Measurements from ENCODE around the gene USH2A. TPM values are rescaled to one million over a fixed set of nuclear protein-coding genes. Genes with fewer than 3 reads are reported as not detected.

USH2A gene
- total and polyA plus RNA-seq, 5 donors from 2014 or later = not detected

GRCh38 chr1:215911406-215911968 is 511.8 kb downstream of the USH2A start:
- Histone ChIP-seq H3K27me3 (ENCODE audit: control insufficient read depth, insufficient read depth, low read length) (no peaks in the 10 kb centered on the region), H3K27ac (ENCODE audit: insufficient read depth, low read length, poor library complexity, severe bottlenecking) (no peak overlapping the region), H3K4me3 (ENCODE audit: low read depth, low read length) (no peak overlapping the region), H3K36me3 (ENCODE audit: control insufficient read depth, insufficient read depth, low read length) (no peaks in the 10 kb centered on the region), H3K9me3 (ENCODE audit: control insufficient read depth in 2 of 2, low read length in 2 of 2) (no peaks in the 10 kb centered on the region), H3K4me1 (ENCODE audit: control insufficient read depth, insufficient read depth, low read length, poor library complexity, severe bottlenecking) (no peaks in the 10 kb centered on the region)
- no peaks in the 10 kb centered on the region for H3K36me3 Mint-ChIP-seq
- no peak overlapping the region for H3K4me3 Mint-ChIP-seq
- H3K27ac Mint-ChIP-seq = no peak overlapping the region
- H3K4me1 Mint-ChIP-seq = no peaks in the 10 kb centered on the region
- peaks cover 5 to 34% (median 11%) of the 10 kb centered on the region in 7 donors for H3K9me3 Mint-ChIP-seq
- H3K27me3 Mint-ChIP-seq = no peaks in the 10 kb centered on the region
- ATAC-seq (ENCODE audit: low read depth in 2 of 2) = no peak
- no peak for DNase-seq

GRCh38 chr1:215905493-215906115 is 517.6 kb downstream of the USH2A start:
- H3K4me1 ChIP-seq (ENCODE audit: control insufficient read depth, insufficient read depth, low read length, poor library complexity, severe bottlenecking) = no peaks in the 10 kb centered on the region
- no peak overlapping the region for H3K27ac ChIP-seq (ENCODE audit: insufficient read depth, low read length, poor library complexity, severe bottlenecking)
- Mint-ChIP-seq H3K9me3 (peaks cover 0 to 19% (median 3%) of the 10 kb centered on the region in 7 donors), H3K4me1 (no peaks in the 10 kb centered on the region), H3K36me3 (no peaks in the 10 kb centered on the region), H3K27ac (no peak overlapping the region), H3K27me3 (no peaks in the 10 kb centered on the region), H3K4me3 (no peak overlapping the region)
- no peaks in the 10 kb centered on the region for H3K36me3 ChIP-seq (ENCODE audit: control insufficient read depth, insufficient read depth, low read length)
- DNase-seq (no peak), ATAC-seq (ENCODE audit: low read depth in 2 of 2) (no peak)
- no peaks in the 10 kb centered on the region for H3K27me3 ChIP-seq (ENCODE audit: control insufficient read depth, insufficient read depth, low read length)
- H3K9me3 ChIP-seq (ENCODE audit: control insufficient read depth in 2 of 2, low read length in 2 of 2) = no peaks in the 10 kb centered on the region
- H3K4me3 ChIP-seq (ENCODE audit: low read depth, low read length) = no peak overlapping the region

- ATAC-seq (ENCODE audit: low read depth in 2 of 2) = no peak
- peaks cover 3 to 19% (median 7%) of the 10 kb centered on the region in 7 donors for H3K9me3 Mint-ChIP-seq
Measured at GRCh38 chr1:215900684-215901083, 522.6 kb downstream of the USH2A start.

GRCh38 chr1:215899901-215900300 is 523.3 kb downstream of the USH2A start:
- H3K4me3 ChIP-seq (ENCODE audit: low read depth, low read length) = no peak overlapping the region

More at GRCh38 chr1:215900684-215901083, 522.6 kb downstream of the USH2A start:
- Mint-ChIP-seq H3K4me3 (no peak overlapping the region), H3K4me1 (no peaks in the 10 kb centered on the region), H3K27ac (no peak overlapping the region), H3K27me3 (no peaks in the 10 kb centered on the region), H3K36me3 (no peaks in the 10 kb centered on the region)
- Histone ChIP-seq H3K4me1 (ENCODE audit: control insufficient read depth, insufficient read depth, low read length, poor library complexity, severe bottlenecking) (no peaks in the 10 kb centered on the region), H3K27me3 (ENCODE audit: control insufficient read depth, insufficient read depth, low read length) (no peaks in the 10 kb centered on the region), H3K9me3 (ENCODE audit: control insufficient read depth in 2 of 2, low read length in 2 of 2) (no peaks in the 10 kb centered on the region), H3K4me3 (ENCODE audit: low read depth, low read length) (no peak overlapping the region), H3K36me3 (ENCODE audit: control insufficient read depth, insufficient read depth, low read length) (no peaks in the 10 kb centered on the region), H3K27ac (ENCODE audit: insufficient read depth, low read length, poor library complexity, severe bottlenecking) (no peak overlapping the region)
- no peak for DNase-seq

DNA sequence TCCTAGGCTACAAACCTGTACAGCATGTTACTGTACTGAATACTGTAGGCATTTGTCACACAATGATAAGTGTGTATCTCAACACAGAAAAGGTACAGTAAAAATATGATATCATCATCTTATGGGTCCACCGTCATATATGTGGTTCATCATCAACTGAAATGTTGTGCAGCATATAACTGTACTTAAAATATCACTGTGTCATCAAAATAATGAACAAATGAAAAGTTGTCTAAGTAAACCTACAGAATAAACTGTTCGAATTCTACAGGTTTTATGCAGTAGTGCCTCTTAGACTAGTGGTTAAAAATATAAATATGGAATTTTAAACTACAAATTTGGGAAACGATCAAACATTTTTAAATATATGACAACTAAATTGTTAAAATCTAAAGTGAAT is 527.4 kb downstream of the USH2A start:
- Mint-ChIP-seq H3K36me3 (no peaks in the 10 kb centered on the region), H3K27ac (no peak overlapping the region), H3K27me3 (no peaks in the 10 kb centered on the region), H3K4me3 (no peak overlapping the region), H3K4me1 (no peaks in the 10 kb centered on the region), H3K9me3 (peaks cover 2 to 16% (median 6%) of the 10 kb centered on the region in 7 donors)
- H3K27ac ChIP-seq (ENCODE audit: insufficient read depth, low read length, poor library complexity, severe bottlenecking) = no peak overlapping the region
- no peaks in the 10 kb centered on the region for H3K9me3 ChIP-seq (ENCODE audit: control insufficient read depth in 2 of 2, low read length in 2 of 2)
- ATAC-seq (ENCODE audit: low read depth in 2 of 2) (no peak), DNase-seq (no peak)
- no peak overlapping the region for H3K4me3 ChIP-seq (ENCODE audit: low read depth, low read length)
- H3K27me3 ChIP-seq (ENCODE audit: control insufficient read depth, insufficient read depth, low read length) = no peaks in the 10 kb centered on the region
- no peaks in the 10 kb centered on the region for H3K36me3 ChIP-seq (ENCODE audit: control insufficient read depth, insufficient read depth, low read length)
- no peaks in the 10 kb centered on the region for H3K4me1 ChIP-seq (ENCODE audit: control insufficient read depth, insufficient read depth, low read length, poor library complexity, severe bottlenecking)

More at GRCh38 chr1:215899901-215900300, 523.3 kb downstream of the USH2A start:
- ATAC-seq (ENCODE audit: low read depth in 2 of 2) = no peak
- no peaks in the 10 kb centered on the region for H3K36me3 ChIP-seq (ENCODE audit: control insufficient read depth, insufficient read depth, low read length)
- H3K27me3 ChIP-seq (ENCODE audit: control insufficient read depth, insufficient read depth, low read length) = no peaks in the 10 kb centered on the region
- DNase-seq = no peak
- H3K36me3 Mint-ChIP-seq = no peaks in the 10 kb centered on the region
- no peak overlapping the region for H3K27ac Mint-ChIP-seq
- H3K4me1 Mint-ChIP-seq = no peaks in the 10 kb centered on the region
- no peaks in the 10 kb centered on the region for H3K9me3 ChIP-seq (ENCODE audit: control insufficient read depth in 2 of 2, low read length in 2 of 2)
- H3K4me1 ChIP-seq (ENCODE audit: control insufficient read depth, insufficient read depth, low read length, poor library complexity, severe bottlenecking) = no peaks in the 10 kb centered on the region
- no peaks in the 10 kb centered on the region for H3K27me3 Mint-ChIP-seq
- H3K4me3 Mint-ChIP-seq = no peak overlapping the region
- H3K27ac ChIP-seq (ENCODE audit: insufficient read depth, low read length, poor library complexity, severe bottlenecking) = no peak overlapping the region
- peaks cover 3 to 19% (median 7%) of the 10 kb centered on the region in 7 donors for H3K9me3 Mint-ChIP-seq

DNA sequence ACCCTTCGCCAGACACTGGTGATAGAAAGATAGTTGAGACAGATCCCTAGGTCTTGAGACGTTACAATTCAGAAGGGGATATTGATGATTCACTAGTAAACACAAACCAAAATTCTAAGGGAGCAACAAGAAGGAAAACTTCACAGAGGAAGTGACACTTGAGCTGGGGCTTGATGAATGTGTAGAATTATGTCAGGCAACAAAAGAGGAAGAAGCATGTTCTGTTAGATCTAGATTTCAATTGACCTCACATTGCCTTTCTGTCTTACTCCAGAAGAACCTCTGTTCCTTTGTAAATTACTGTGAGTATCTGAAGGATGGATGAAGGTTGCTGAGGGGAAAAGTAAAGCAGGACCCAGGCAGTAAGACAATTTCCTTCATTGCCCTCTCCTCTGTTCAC is 528.0 kb downstream of the USH2A start:
- H3K36me3 ChIP-seq (ENCODE audit: control insufficient read depth, insufficient read depth, low read length) = no peaks in the 10 kb centered on the region
- H3K9me3 Mint-ChIP-seq = peaks cover 2 to 16% (median 5%) of the 10 kb centered on the region in 7 donors
- no peak for ATAC-seq (ENCODE audit: low read depth in 2 of 2)

DNA sequence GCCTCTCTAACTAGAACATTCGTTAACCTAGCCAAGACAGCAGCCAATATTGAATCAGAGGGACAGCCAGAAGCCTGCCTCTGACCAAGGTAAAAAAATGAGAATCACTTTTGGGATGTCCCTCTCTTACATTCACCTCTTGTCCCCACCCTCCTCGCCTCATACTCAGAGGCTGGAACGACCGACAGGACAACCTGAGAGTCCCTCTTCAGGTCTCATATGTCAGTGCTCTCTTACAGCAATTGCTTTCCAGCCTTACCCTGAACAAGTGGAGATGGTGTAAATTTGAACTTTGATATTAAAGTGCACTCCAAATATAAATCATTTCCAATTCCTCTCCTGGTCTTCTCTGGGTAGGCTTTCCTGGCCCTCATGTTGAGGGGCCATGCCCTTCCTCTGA is 528.6 kb downstream of the USH2A start:
- Mint-ChIP-seq H3K27me3 (no peaks in the 10 kb centered on the region), H3K4me3 (no peak overlapping the region), H3K36me3 (no peaks in the 10 kb centered on the region), H3K4me1 (no peaks in the 10 kb centered on the region), H3K27ac (no peak overlapping the region), H3K9me3 (peaks cover 0 to 16% (median 2%) of the 10 kb centered on the region in 7 donors)
- no peaks in the 10 kb centered on the region for H3K9me3 ChIP-seq (ENCODE audit: control insufficient read depth in 2 of 2, low read length in 2 of 2)
- no peaks in the 10 kb centered on the region for H3K36me3 ChIP-seq (ENCODE audit: control insufficient read depth, insufficient read depth, low read length)
- no peak for DNase-seq
- ATAC-seq (ENCODE audit: low read depth in 2 of 2) = no peak
- H3K4me1 ChIP-seq (ENCODE audit: control insufficient read depth, insufficient read depth, low read length, poor library complexity, severe bottlenecking) = no peaks in the 10 kb centered on the region
- no peaks in the 10 kb centered on the region for H3K27me3 ChIP-seq (ENCODE audit: control insufficient read depth, insufficient read depth, low read length)
- no peak overlapping the region for H3K4me3 ChIP-seq (ENCODE audit: low read depth, low read length)
- no peak overlapping the region for H3K27ac ChIP-seq (ENCODE audit: insufficient read depth, low read length, poor library complexity, severe bottlenecking)

More for the DNA sequence above, 528.0 kb downstream of the USH2A start:
- no peaks in the 10 kb centered on the region for H3K36me3 Mint-ChIP-seq
- H3K4me1 Mint-ChIP-seq = no peaks in the 10 kb centered on the region
- Histone ChIP-seq H3K9me3 (ENCODE audit: control insufficient read depth in 2 of 2, low read length in 2 of 2) (no peaks in the 10 kb centered on the region), H3K27me3 (ENCODE audit: control insufficient read depth, insufficient read depth, low read length) (no peaks in the 10 kb centered on the region), H3K27ac (ENCODE audit: insufficient read depth, low read length, poor library complexity, severe bottlenecking) (no peak overlapping the region), H3K4me1 (ENCODE audit: control insufficient read depth, insufficient read depth, low read length, poor library complexity, severe bottlenecking) (no peaks in the 10 kb centered on the region), H3K4me3 (ENCODE audit: low read depth, low read length) (no peak overlapping the region)
- H3K4me3 Mint-ChIP-seq = no peak overlapping the region
- no peak for DNase-seq
- no peak overlapping the region for H3K27ac Mint-ChIP-seq
- no peaks in the 10 kb centered on the region for H3K27me3 Mint-ChIP-seq

Data from CD4-positive, CD25-positive, alpha-beta regulatory T cell (primary cell).